ENCODE data around the gene PIEZO2. TPM values are rescaled to one million over a fixed set of nuclear protein-coding genes. Genes with fewer than 3 reads are reported as not detected.
"Not testable (repeated sequence)": the region's sequence is repeated elsewhere in the genome, so short reads cannot be mapped to it uniquely, and the experiment has no call there.

The PIEZO2 gene
- total and polyA plus RNA-seq, 4 donors, result 2.6 to 233 (median 18.8) TPM

GRCh38 chr18:10846657-10847407 lies 302.5 kb downstream of the PIEZO2 start:
- Histone ChIP-seq H3K4me3 (no peak overlapping the region), H3K4me1 (ENCODE audit: control insufficient read depth in 5 of 5, insufficient read depth in 5 of 5, low read length in 5 of 5) (peaks cover 0 to 66% (median 20%) of the 10 kb centered on the region in 5 donors), H3K9me3 (ENCODE audit: control insufficient read depth in 4 of 4, insufficient read depth in 3 of 4, low read length in 3 of 4) (no peaks in the 10 kb centered on the region), H3K27me3 (ENCODE audit: control insufficient read depth in 3 of 3, insufficient read depth in 3 of 3, low read length in 2 of 3) (no peaks in the 10 kb centered on the region), H3K9ac (ENCODE audit: insufficient read depth in 1 of 2, low read length in 2 of 2) (no peak overlapping the region), H3K36me3 (ENCODE audit: control insufficient read depth in 4 of 4, insufficient read depth in 4 of 4, low read length in 4 of 4) (peaks cover 0 to 12% (median 5%) of the 10 kb centered on the region in 4 donors), H3K27ac (ENCODE audit: low read depth in 1 of 2, low read length in 1 of 2) (no peak overlapping the region)
- no peak for TF ChIP-seq CTCF (IDR thresholded peaks at IDR 0.05; ENCODE audit: control extremely low read depth, extremely low read depth)
- DNase-seq, result no peak
- ATAC-seq (ENCODE audit: insufficient read depth, low FRiP score), result no peak
- 90 to 93% methylated on average over 6 of the region's 6 CpGs for WGBS, 2 donors

- peaks cover 0 to 64% (median 20%) of the 10 kb centered on the region in 5 donors for H3K4me1 ChIP-seq (ENCODE audit: control insufficient read depth in 5 of 5, insufficient read depth in 5 of 5, low read length in 5 of 5)
- H3K9me3 ChIP-seq (ENCODE audit: control insufficient read depth in 4 of 4, insufficient read depth in 3 of 4, low read length in 3 of 4); ATAC-seq (ENCODE audit: insufficient read depth, low FRiP score); H3K4me3 ChIP-seq; H3K27me3 ChIP-seq (ENCODE audit: control insufficient read depth in 3 of 3, insufficient read depth in 3 of 3, low read length in 2 of 3); DNase-seq; H3K9ac ChIP-seq (ENCODE audit: insufficient read depth in 1 of 2, low read length in 2 of 2); H3K27ac ChIP-seq (ENCODE audit: low read depth in 1 of 2, low read length in 1 of 2): not testable (repeated sequence)
- WGBS, 2 donors, result 78 to 84% methylated on average over 2 of the region's 2 CpGs
- peaks cover 0 to 12% (median 5%) of the 10 kb centered on the region in 4 donors for H3K36me3 ChIP-seq (ENCODE audit: control insufficient read depth in 4 of 4, insufficient read depth in 4 of 4, low read length in 4 of 4)
Measured at GRCh38 chr18:10846035-10846434, 303.3 kb downstream of the PIEZO2 start.

- ATAC-seq (ENCODE audit: insufficient read depth, low FRiP score) (no peak), DNase-seq (peak in 2 of 3 donors; percentile 24 to 39)
- no peak for TF ChIP-seq CTCF (IDR thresholded peaks at IDR 0.05; ENCODE audit: control extremely low read depth, extremely low read depth)
- H3K4me3 ChIP-seq, result no peak overlapping the region
- H3K27me3 ChIP-seq (ENCODE audit: control insufficient read depth in 3 of 3, insufficient read depth in 3 of 3, low read length in 2 of 3), result no peaks in the 10 kb centered on the region
- H3K4me1 ChIP-seq (ENCODE audit: control insufficient read depth in 5 of 5, insufficient read depth in 5 of 5, low read length in 5 of 5), result peaks cover 0 to 65% (median 16%) of the 10 kb centered on the region in 5 donors
- no peak overlapping the region for H3K9ac ChIP-seq (ENCODE audit: insufficient read depth in 1 of 2, low read length in 2 of 2)
- 59 to 79% methylated on average over 5 of the region's 5 CpGs for WGBS, 2 donors
- peaks cover 0 to 12% (median 2%) of the 10 kb centered on the region in 4 donors for H3K36me3 ChIP-seq (ENCODE audit: control insufficient read depth in 4 of 4, insufficient read depth in 4 of 4, low read length in 4 of 4)
- H3K27ac ChIP-seq (ENCODE audit: low read depth in 1 of 2, low read length in 1 of 2), result no peak overlapping the region
- no peaks in the 10 kb centered on the region for H3K9me3 ChIP-seq (ENCODE audit: control insufficient read depth in 4 of 4, insufficient read depth in 3 of 4, low read length in 3 of 4)
Measured at GRCh38 chr18:10843565-10843964, 305.8 kb downstream of the PIEZO2 start.

GRCh38 chr18:10842861-10843260 lies 306.5 kb downstream of the PIEZO2 start:
- WGBS, 2 donors, result 26 to 62% methylated on average over 1 of the region's 1 CpG

More at GRCh38 chr18:10842861-10843260, 306.5 kb downstream of the PIEZO2 start:
- peak in 2 of 3 donors; percentile 92 to 94 for DNase-seq
- H3K27ac ChIP-seq (ENCODE audit: low read depth in 1 of 2, low read length in 1 of 2), result no peak overlapping the region
- no peaks in the 10 kb centered on the region for H3K9me3 ChIP-seq (ENCODE audit: control insufficient read depth in 4 of 4, insufficient read depth in 3 of 4, low read length in 3 of 4)
- H3K4me3 ChIP-seq, result no peak overlapping the region
- no peak for TF ChIP-seq CTCF (IDR thresholded peaks at IDR 0.05; ENCODE audit: control extremely low read depth, extremely low read depth)
- no peak for ATAC-seq (ENCODE audit: insufficient read depth, low FRiP score)
- H3K4me1 ChIP-seq (ENCODE audit: control insufficient read depth in 5 of 5, insufficient read depth in 5 of 5, low read length in 5 of 5), result peaks cover 0 to 65% (median 13%) of the 10 kb centered on the region in 5 donors
- H3K27me3 ChIP-seq (ENCODE audit: control insufficient read depth in 3 of 3, insufficient read depth in 3 of 3, low read length in 2 of 3), result no peaks in the 10 kb centered on the region
- H3K36me3 ChIP-seq (ENCODE audit: control insufficient read depth in 4 of 4, insufficient read depth in 4 of 4, low read length in 4 of 4), result peaks cover 0 to 12% (median 4%) of the 10 kb centered on the region in 4 donors
- no peak overlapping the region for H3K9ac ChIP-seq (ENCODE audit: insufficient read depth in 1 of 2, low read length in 2 of 2)
